Heart left ventricle (tissue), 13 donors: ENCODE results near the gene SZT2.

ENCODE experiments used
- CTCF ChIP-seq, 12 donors: fragments of 200-600 bp; sonication (generic) in 4 of 12; IDR thresholded peaks; one replicate each; pipeline versions ENCODE4 v1.5.0 to v1.8.0; 2018 to 2022; ENCODE audit warnings: antibody characterized with exemption in 12 of 12, mild to moderate bottlenecking in 5 of 12
- POLR2A ChIP-seq, 2 donors: fragments of 450-650 bp; IDR thresholded peaks; one replicate each; pipeline ENCODE4 v1.6.1; 2017; ENCODE audit warnings: antibody characterized with exemption in 2 of 2, mild to moderate bottlenecking in 2 of 2, moderate library complexity in 2 of 2
- donor health status: ischemic (EF 13 %, LVEDD 7.1; RV severe dilation, severe dysfunction).
- donor health status: DM: no; HTN: yes; CAD: no.
- donor health status: DM: no; HTN: no; CAD: no.
- donor health status: ischemic (EF 25% LVEDD 6.9; RV normal size, moderate dysfunction).
- donor health status: ischemic (EF 25% LVEDD 5.7; RV mildly dilated, moderate dysfunction).
- donor health status: ischemic (EF 35%, LVEDD 5.7; RV mildly dilated, moderate dysfunction).
- donor health status: nonischemic (EF 11% LVEDD 7.7; RV severe dilation, severe dysfunction).
- donor health status: DM: yes; HTN: yes; CAD: no.
- donor health status: PGD.
- donor health status: ischemic (EF 29% LVEDD 5.4; RV normal size, mild dysfunction).
- donor health status: nonischemic (EF 23%, LVEDD 6.1; RV moderate dilation, normal function).

GRCh38 chr1:43346636-43347035 is 43.1 kb upstream of the SZT2 start:
- TF ChIP-seq CTCF (IDR thresholded peaks at IDR 0.05) (no peak), POLR2A (IDR thresholded peaks at IDR 0.05) (no peak)
